Anterior cingulate cortex (tissue), 58 donors: Measurements from ENCODE around the gene SERTAD1.
"Not testable (repeated sequence)": the region's sequence is repeated elsewhere in the genome, so short reads cannot be mapped to it uniquely, and the experiment has no call there.

Experiments
- DNase-seq, 58 donors: peaks; one replicate each; lab custom pipeline; 2025; lab: John Stamatoyannopoulos, UW

Gene SERTAD1

DNA sequence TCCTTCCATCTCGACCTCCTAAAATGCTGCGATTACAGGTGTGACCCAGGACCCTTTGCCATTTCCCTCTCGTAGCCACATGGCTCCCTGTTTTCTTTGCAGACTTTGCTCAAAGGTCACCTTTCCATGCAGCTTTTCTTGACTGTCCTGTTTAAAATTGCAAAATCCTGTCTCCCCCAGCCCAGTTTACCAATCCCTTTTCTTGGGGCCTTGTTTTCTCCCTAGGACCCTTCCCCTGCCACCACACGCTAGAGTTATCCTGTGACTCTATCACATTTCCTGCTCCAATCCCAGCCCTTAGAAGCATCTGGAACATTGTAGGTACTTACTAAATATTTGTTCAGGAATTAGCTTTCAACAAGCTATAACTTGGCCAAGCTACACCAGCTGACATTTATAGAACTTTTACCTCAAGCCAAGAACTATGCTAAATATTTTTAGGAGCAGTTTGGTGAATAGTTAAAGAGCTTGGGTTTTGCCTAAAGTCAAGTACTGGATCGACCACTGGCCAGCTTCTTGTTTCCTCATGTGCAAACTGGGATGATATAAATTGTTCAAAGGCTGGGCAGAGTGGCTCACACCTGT, 27.5 kb upstream of the SERTAD1 start:
- no peak for DNase-seq

DNA sequence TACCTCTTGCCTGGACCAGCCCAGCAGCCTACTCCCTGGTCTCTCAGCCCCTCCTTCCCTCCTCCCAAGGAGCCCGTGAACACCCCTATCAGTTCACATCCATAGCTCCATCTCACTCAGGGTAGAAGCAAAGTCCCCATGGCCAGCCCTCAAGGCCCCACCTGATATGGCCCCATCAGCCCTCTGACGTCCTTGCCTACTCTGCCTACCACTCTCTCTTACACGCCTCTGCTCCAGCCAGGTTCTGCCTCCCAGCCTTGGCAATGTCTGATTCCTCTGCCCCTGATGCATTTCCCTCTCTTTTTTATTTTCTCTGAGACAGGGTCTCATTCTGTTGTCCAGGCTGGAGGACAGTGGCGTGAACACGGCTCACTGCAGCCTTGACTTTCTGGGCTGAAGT, 26.2 kb upstream of the SERTAD1 start:
- DNase-seq, result no peak

DNA sequence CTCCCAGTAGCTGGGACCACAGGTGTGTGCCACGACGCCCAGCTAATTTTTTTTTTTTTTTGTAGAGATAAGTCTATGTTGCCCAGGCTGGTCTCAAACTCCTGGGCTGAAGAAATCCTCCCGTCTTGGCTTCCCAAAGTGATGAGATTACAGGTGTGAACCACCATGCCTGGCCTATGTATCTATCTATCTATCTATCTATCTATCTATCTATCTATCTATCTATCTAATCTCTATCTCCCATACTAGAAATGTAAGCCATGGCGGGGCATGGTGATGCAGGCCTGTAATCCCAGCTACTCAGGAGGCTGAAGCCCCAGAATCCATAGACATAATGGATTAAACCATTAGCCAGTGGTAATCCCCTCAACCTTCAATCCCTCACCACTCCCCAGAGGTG, 24.9 kb upstream of the SERTAD1 start:
- DNase-seq, result no peak

DNA sequence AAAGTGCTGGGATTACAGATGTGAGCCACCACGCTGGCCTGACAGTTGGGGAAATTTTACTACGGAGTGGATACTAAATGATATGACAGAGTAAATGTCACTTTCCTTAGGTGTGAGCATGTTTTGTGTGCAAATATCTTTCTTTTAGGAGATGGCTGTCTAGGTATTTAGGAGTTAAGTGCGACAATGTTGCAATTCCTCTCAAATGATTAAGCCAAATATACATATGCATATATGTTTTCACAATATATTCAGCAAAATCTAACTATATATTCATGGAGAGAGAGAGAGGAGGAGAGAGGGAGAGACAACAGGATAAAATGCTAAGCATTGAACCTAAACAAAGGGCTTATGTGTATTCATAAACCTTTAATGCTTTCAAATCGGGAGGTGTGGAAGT, 23.7 kb upstream of the SERTAD1 start:
- DNase-seq, result no peak

DNA sequence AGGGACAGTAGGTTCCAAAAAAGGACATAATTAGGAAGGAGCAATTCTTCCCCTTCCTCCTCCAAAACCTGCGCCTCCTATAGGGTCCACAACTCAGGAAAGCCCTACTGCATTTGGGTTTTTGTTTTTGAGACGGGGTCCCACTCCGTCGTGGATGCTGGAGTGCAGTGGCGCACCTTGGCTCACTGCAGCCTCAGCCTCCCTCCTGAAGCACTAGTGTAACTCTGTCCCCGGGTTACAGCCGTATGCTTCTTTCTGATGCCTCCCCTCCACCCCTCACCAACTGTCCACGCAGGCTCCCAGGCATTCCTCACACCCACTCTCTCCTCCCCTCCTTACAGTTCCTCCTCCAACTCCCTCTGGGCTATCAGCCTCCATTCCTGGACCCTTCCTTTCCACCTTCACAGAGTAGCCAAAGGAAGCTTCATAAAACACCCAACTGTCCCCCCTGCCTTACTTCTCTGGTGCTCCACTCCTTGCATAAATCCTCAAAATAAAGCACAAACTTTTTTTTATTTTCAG, 20.5 kb upstream of the SERTAD1 start:
- DNase-seq, result no peak

DNA sequence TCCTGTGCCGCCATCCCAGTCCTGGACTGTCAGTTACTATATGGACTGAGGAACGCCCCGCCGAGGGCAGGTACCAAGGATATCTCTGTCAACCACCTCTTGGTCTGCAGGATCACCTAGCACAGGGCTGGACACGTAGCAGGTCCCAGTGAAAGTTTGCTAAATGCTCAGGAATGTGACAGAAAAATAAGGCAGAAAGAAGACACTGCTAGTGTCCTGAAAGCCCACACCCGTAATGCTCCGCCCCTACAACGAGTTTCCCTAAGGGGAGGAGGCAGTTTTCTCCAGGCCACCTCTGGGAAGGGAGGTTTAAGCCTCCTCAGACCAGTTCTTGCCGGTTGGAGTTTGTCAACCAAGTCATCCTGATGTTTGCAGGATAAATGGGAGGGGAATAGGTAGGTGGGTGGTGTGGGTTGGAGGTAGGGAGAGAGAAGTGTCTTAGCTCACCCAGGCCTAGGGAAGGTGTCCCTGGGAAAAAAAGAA, 20.0 kb upstream of the SERTAD1 start:
- no peak for DNase-seq

DNA sequence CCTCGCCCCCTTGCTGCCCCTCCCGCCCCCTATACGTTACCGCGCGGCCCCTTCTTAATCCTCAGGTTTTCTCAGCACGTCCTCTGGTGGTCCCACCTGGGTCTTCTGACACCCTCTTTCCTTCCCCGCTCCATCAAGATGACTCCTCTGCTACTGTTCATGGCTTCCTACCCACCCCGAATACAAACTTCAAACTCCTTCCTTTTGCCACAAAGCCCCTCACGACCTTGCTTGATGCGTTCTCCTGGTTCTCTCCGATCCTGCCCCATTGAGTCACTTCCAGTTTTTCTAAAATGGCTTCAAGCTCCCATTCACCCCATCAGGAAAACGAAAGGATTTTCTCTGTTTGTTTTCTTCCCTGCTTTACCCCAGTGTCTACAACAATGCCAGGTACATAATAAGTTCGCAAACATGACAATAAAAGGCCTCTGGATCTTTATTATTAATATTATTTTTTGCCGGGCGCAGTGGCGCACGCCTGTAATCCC, 19.1 kb upstream of the SERTAD1 start:
- DNase-seq, result no peak

DNA sequence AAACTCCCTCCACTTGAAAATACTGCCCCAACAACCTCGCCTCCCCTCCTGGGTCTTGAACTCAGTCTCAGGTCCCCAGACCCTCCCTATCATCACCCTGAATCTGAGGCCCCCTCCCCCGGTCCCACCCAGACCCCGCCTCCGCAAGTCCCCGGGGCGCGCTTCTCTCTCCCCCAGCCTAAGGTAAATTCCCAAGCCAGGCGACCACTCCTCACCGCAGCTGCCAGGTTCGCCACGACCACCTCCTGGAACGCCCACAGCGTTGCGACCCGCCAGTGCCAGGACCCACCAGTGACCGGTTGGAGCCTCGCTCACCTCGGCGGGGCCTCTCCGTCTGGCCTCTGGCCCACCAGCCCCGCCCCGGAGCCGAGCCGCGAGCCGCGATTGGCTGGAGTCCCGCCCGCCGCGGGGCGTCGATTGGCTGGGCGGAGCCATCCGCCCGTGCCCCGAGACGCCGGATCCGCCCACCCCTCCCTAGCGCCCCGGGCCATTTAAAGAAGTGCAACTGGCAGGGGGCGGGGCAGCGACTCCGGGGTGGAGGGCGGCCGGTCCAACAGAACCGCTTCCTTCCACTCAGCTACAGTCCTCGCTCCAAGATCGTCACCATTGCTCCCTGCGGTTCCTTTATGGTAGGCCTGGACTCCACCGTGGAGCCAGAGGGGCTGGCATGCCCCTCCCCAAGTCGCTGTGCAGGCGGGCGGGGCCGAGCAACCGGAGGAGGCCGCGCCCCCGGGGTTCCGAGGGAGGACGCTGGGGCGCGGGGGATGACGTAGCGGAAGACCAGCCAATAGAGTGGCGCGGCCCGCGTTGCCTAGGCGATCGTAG, 18.4 kb upstream of the SERTAD1 start, which contains the start of gene SERTAD3:
Gene SERTAD3, minus strand, starts transcription at position 336 of the 825 bp plus-strand sequence. CDS start 2,255 bp downstream, outside the sequence.
- peak; percentile 68 to 100 (median 96) for DNase-seq

DNA sequence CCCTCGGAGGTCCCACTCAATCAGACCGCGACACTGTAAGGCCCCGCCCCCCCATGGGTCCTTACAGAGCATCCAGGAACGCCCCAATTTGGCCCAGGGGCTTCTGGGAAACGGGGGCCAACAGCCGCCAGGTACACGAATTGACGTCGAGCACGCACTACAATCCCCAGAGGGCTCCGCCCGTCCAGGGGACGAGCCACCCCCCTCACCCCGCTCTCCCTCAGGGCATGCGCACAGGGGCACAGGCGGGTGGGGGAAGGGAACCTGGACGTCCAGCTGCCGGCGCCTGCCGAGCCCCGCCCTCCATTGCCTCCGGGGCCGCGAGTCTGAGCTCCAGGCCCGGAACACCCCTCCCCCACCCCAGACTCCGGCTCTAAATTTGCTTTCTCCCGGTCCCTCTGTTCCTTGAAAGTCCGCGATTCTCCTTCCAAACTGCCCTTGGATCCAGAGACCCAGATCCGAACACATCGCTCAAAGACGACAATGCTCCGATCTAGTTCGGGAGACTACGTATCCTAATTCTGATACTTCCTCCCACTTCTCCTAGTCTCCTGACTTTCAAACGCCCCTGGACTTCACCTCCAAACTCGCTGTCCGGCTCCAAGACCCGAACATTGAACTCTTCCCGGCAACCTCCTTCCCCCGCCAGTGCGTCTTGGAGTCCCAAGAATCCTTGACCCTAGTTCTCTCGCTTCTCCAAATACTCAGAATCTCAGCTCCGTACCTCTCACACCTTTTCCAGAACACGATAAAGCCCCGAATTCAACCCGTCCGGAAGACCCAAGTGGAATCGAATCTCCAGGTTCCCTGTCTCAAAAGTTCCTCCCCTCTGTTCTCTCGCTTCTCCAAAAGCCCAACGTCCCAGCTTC, 17.6 kb upstream of the SERTAD1 start:
- DNase-seq, result peak; percentile 78 to 99 (median 96)

DNA sequence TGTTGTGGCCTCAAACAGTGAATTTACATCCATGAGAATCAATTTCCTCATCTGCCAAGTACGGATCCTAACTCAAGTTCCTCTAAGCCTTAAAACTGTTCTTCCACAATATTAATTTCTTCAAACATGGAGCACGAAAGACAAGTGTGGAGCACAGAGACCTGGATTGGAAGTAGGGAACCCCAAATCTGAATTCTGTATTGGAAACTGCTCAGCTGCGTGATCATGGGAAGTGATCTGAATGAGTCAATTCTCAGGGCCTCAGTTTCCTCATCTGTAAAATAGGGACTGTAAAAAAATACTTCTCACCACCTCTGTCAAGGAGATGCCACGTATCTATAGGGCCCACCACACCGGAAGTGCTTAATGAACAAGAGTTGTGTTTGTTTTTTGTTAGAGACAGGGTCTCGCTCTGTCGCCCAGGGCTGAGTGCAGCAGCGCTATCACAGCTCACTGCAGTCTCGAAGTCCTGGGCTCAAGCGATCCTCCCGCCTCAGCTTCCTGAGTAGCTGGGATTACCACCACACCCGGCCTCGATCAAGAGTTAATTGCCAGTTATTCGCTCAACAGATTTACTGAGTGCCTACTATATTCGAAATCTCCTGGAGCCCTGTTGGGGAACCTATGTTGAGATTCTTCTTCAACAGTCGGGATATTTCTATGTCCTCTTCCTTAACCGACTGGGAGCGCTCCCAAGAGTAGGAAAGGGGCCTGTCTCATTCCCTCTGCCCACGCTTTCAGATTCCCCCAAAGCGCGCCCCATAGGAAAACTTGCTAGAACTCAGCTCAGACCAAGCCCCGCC, 16.7 kb upstream of the SERTAD1 start:
- DNase-seq, result no peak

DNA sequence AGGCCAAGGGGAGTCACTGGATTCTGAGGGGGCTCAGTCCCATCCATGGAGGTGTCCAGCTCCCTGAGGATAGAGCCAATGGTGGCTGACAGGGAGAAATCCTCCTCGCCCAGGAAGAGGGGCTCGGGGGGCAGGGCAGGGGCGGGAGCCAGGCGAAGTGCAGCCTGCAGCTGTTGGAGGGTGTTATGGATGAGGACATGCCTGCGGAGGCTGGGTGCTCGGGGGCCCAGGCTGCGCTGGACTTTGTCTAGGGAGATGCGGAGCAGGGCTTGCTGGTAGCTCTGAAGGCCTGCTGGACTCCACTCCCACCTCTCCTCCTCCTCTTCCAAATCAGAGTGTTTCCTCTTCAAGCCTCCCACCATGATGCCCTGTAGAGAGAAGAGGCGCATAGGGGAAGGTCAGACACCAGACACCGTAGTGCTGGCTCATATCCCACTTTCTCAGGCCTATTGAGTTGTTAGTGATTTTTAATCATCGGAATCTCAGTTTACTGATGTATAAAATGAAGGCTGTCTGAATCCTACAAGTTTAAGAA, 16.0 kb upstream of the SERTAD1 start:
- DNase-seq, result no peak

DNA sequence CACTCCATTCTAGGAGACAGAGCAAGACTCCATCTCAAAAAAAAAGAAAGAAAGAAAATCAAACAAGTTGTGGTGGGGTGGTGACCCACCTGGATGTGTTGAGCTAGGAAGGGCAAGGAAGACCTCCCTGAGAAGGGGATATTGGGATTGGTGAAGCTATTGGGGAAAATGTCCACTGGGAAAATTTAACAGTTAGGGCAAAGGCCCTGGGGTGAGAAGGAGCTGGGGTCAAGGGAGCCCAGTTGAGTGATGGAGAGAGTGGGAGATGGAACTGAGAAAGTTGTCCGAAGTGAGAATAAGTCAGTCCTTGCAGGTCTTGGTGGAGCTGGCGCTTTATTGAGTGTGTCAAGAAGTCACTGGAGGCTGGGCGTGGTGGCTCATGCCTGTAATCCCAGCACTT, 12.5 kb upstream of the SERTAD1 start:
- DNase-seq, result no peak

DNA sequence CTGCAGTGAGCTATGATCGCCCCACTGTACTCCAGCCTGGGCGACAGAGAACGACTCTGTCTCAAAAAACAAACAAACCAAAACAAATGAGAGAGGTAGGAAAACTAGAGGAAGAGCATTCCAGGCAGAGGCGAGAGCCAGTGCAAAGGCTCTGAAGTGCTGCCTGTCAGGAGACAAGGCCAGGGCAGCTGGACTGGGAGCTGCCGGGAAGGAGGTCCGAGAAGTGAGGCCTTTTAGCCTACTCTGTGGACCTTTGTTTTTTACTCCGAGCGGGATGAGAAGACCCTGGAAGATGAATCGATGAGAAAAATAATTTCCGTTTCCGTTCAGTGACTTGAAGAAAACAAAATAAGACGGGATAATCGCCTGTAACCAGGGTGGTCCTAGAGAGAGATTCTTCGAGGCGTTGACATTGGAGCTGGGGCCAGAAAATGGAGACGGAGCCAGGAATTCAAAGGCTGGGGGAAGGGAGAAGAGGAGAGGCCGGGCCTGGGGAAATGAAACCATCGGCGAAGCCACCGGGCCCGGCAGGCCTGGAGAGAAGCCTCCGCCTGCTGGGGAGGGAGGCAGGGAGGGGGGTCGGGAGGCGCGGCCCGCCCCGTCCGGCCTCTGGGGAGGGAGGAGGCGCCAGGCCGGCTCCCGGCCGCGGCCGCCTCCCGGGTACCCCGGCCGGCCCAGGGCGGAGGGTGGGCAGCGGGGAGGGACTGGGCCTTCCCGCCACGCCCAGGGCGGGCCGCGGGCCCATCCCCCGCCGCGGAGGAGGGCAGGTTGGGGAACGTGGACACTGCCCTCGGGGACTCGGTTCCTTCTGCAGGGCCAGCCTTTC, 7.8 kb upstream of the SERTAD1 start:
- DNase-seq, result peak; percentile 8 to 83 (median 70)

DNA sequence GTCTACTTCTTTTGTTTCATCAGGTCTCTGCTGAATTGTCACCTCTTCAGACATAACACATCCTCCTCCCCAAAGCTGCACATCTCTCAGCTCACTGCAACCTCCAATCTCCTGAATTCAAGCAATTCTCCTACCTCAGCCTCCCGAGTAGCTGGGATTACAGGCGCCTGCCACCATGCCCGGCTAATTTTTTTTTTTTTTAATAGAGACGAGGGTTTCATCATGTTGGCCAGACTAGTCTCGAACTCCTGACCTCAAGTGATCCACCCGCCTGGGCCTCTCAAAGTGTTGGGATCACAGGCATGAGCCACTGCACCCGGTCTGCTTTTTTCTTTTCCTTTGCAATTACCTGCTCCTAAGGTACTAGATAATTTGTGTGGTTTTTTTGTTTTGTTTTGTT, 7.0 kb upstream of the SERTAD1 start:
- DNase-seq, result not testable (repeated sequence)

DNA sequence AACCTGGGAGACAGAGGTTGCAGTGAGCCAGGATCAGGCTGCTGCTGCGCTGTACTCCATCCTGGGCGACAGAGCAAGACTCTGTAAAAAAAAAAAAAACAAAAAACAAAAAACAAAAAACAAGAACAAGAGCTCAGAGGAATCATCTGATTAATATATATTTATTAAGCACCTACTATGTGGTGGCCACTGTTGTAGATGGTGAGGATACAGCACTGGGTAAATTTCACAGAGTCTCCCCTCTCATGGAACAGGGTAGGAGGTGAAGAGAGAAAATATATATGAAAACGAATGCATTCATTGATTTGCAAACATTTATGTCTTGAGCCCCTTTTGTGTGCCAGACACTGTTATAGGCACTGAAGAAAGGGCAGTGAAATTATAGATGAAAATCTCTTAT, 5.9 kb upstream of the SERTAD1 start:
- DNase-seq, result no peak

DNA sequence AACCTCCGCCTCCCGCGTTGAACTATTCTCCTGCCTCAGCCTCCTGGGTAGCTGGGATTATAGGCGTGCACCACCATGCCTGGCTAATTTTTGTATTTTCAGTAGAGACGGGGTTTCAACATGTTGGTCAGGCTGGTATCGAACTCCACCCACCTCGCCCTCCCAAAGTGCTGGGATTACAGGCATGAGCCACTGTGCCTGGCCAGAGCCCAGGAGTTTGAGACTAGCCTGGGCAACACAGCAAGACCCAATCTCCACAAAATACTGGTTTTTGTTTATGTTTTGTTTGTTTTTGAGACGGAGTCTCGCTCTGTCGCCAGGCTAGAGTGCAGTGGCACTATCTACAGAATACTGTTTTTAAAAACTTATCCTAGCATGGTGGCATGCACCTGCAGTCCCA, 4.5 kb upstream of the SERTAD1 start:
- DNase-seq, result not testable (repeated sequence)

DNA sequence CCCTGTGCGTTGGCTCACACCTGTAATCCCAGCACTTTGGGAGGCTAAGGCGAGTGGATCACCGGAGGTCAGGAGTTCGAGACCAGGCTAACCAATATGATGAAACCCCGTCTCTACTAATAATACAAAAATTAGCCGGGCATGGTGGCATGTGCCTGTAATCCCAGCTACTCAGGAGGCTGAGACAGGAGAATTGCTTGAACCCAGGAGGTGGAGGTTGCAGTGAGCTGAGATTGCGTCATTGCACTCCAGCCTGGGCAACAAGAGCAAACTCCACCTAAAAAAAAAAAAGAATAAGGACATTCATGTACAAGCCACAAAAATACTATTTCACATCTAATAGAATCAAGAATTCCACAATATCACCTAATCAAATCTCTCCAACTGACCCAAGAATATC, 2.4 kb upstream of the SERTAD1 start:
- DNase-seq, result not testable (repeated sequence)

DNA sequence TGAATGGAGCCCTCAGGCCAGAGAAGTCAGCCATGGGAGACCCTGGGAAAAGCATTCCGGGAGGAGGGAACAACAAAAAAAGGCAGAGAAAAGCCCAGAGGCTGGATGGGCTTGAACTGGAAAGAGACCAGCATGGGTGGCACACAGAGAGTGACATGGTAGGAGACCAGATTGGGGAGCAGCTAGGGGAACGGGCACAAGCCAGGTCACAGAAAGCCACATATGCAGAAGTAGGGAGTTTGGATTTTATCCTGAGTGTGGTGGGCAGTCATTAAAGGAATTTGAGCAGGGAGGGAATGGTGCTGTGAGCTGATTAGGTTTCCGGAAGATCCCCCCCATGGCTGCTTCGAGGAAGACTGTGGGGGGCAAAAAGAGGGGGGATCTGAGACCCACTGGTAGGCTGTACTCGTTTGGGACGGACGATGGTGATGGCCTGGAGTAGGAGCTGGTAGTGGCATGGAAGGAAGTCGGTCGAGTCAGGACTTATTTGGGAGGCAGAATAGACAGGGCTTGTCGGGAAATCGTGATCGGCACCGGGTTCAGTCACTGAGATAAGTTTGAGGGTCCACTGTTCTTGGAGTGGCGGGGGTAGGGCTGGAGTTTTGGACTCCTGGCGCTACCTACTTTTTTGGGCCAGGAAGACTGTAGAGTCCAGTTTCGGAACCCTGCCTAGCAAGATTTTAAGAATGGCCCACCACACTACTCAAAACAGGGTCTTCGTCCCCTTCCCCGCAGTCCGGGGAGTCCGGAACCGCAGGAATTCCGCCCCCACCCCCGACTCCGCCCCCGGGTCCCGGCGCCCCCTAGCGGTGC, 949 bp downstream of the SERTAD1 start:
- peak in 9 of 58 donors; percentile 27 to 76 (median 48) for DNase-seq
